GM12878 (cell line): ENCODE data around the gene KDM5C. TPM values are rescaled to one million over a fixed set of nuclear protein-coding genes. Genes with fewer than 3 reads are reported as not detected.

Source experiments
- ATAC-seq: fragments of 200-7000 bp; cut with Tn5 transposase; 3 replicates; pipeline ENCODE4 v1.9.1; 2020; ENCODE audit warnings: mild to moderate bottlenecking, moderate library complexity
- BruUV-seq: library from RNA; stranded (reverse); fragments of 400-500 nt; replicated peaks from 2 replicates; lab custom pipeline; 2021; lab: Mats Ljungman, UMichigan
- CTCF ChIA-PET: fragments of 300-600 bp; sonication (Branson Sonifier 250); formaldehyde crosslinking; extraction: SDS; loops from one replicate; lab custom pipeline; 2021; ENCODE audit warnings: inconsistent platforms; lab: Yijun Ruan, JAX
- POLR2A ChIA-PET: fragments of 350-600 bp; formaldehyde crosslinking; extraction: SDS; loops from one replicate; lab custom pipeline; 2021; ENCODE audit warnings: inconsistent platforms; lab: Charles Lee
- RAD21 ChIA-PET: fragments of 300-600 bp; sonication (Branson Sonifier 250); formaldehyde crosslinking; loops from one replicate; lab custom pipeline; 2023; ENCODE audit warnings: antibody characterized with exemption; ENCODE audit not compliant: unreplicated experiment; lab: Charles Lee
- SMC1A ChIA-PET: fragments of 300-600 bp; sonication (Branson Sonifier 250); formaldehyde crosslinking; loops from one replicate; lab custom pipeline; 2023; ENCODE audit not compliant: unreplicated experiment, uncharacterized antibody; lab: Charles Lee
- DNase-seq: peaks from one replicate; pipeline ENCODE4 v3.0.0-alpha.2; 2011; ENCODE audit warnings: low read depth, low spot score
- FAIRE-seq: peaks from 3 replicates; lab custom pipeline; 2011; peaks lifted over from hg19 to GRCh38; lab: Jason Lieb, UNC
- H2AFZ ChIP-seq: 2 replicates; pipeline ENCODE4 v1.6.0; 2011; ENCODE audit warnings: low read depth, low read length, control low read depth; ENCODE audit not compliant: control insufficient read depth
- H3K27ac ChIP-seq: 2 replicates; pipeline ENCODE4 v1.5.1; 2011; ENCODE audit warnings: control low read depth; ENCODE audit not compliant: control insufficient read depth, insufficient read depth
- H3K27me3 ChIP-seq, 2 experiments: replicated peaks in 1 of 2; 2 replicates each; pipeline versions ENCODE4 v1.6.0 to v1.6.1; 2011; ENCODE audit warnings: low read length in 1 of 2; ENCODE audit not compliant: control insufficient read depth in 2 of 2, insufficient read depth in 2 of 2
- H3K36me3 ChIP-seq, 2 experiments: 2 replicates each; pipeline ENCODE4 v1.5.1; 2011; ENCODE audit warnings: low read length in 1 of 2; ENCODE audit not compliant: control insufficient read depth in 2 of 2, insufficient read depth in 2 of 2
- H3K4me1 ChIP-seq: 2 replicates; pipeline ENCODE4 v1.6.1; 2011; ENCODE audit warnings: mild to moderate bottlenecking, low read length, moderate library complexity, mixed read lengths; ENCODE audit not compliant: control insufficient read depth, insufficient read depth
- H3K4me2 ChIP-seq: 2 replicates; pipeline ENCODE4 v1.6.0; 2011; ENCODE audit warnings: control low read depth; ENCODE audit not compliant: control insufficient read depth, insufficient read depth
- H3K4me3 ChIP-seq: fragments of 200-600 bp; sonication (generic); 2 replicates; pipeline ENCODE4 v1.5.1; 2016
- H3K79me2 ChIP-seq: 2 replicates; pipeline ENCODE4 v1.6.0; 2011; ENCODE audit warnings: low read length; ENCODE audit not compliant: control insufficient read depth, insufficient read depth
- H3K9ac ChIP-seq: 2 replicates; pipeline ENCODE4 v1.8.0; 2011; ENCODE audit warnings: low read length, control low read depth, mixed read lengths; ENCODE audit not compliant: control insufficient read depth, insufficient read depth
- H3K9me3 ChIP-seq: replicated peaks from 3 replicates; pipeline ENCODE4 v1.5.1; 2011; ENCODE audit warnings: mild to moderate bottlenecking, low read length; ENCODE audit not compliant: control insufficient read depth, insufficient read depth
- H4K20me1 ChIP-seq: 2 replicates; pipeline ENCODE4 v1.6.0; 2011; ENCODE audit not compliant: control insufficient read depth, insufficient read depth
- NR2C2 ChIP-seq: IDR thresholded peaks from 2 replicates; pipeline ENCODE4 v1.6.1; 2011; ENCODE audit warnings: borderline replicate concordance, low read depth; ENCODE audit not compliant: control insufficient read depth, insufficient read length
- WGBS: methylation state at CpG from one replicate; pipeline ENCODE4 v1.1.6; 2016; ENCODE audit warnings: low lambda C conversion rate; ENCODE audit not compliant: insufficient replicate concordance, insufficient coverage; ENCODE audit errors: missing lambda C conversion rate; 5-methylcytosine and 5-hydroxymethylcytosine counted together
- in situ Hi-C: fragments of 300-500 bp; cut with MboI; formaldehyde crosslinking; loops from 9 replicates; pipeline ENCODE4 v1.14.3; 2018; ENCODE audit warnings: mixed read lengths
- intact Hi-C: fragments of 100-400 bp; cut with micrococcal nuclease; formaldehyde crosslinking; loops from one replicate; pipeline ENCODE4 v1.14.2; 2022; ENCODE audit not compliant: unreplicated experiment
- polyA plus RNA-seq, 11 experiments: library from polyadenylated mRNA; depleted of rRNA in 4 of 11; unstranded in 6 of 11; stranded (reverse) in 5 of 11; fragments of >200 nt; fragmentation: Nextera tagmentation in 4 of 11; fragmentation: Illumina TruSeq in 1 of 11; extraction: Ambion mirVana in 4 of 11; extraction: Trizol in 1 of 11; gene quantifications; 1 replicate in 1 of 11; 2 replicates in 10 of 11; pipeline versions ENCODE4 v1.2.1 to v1.2.3, GENCODE V29; 2011 to 2016; ENCODE audit warnings: inconsistent platforms in 2 of 11, missing spikeins in 2 of 11, low read depth in 1 of 11
- total RNA-seq, 4 experiments: library from RNA; depleted of rRNA in 3 of 4; stranded (reverse); fragments of >200 nt in 3 of 4; fragmentation: Illumina TruSeq in 1 of 4; extraction: Trizol in 1 of 4; gene quantifications; 2 replicates each; pipeline versions ENCODE4 v1.2.1 to v1.2.3, GENCODE V29; 2013 to 2021
- TF ChIP-seq, protein P1 (sequence below): IDR thresholded peaks from 2 replicates; pipeline ENCODE4 v1.6.1; 2012; ENCODE audit warnings: improper control_type of control experiment, low read depth, low read length; ENCODE audit not compliant: insufficient replicate concordance
- TF ChIP-seq, protein P2 (sequence below), 3 experiments: IDR thresholded peaks in 2 of 3; conservative IDR thresholded peaks in 1 of 3; 2 replicates each; pipeline ENCODE4 v1.5.1; 2011; ENCODE audit warnings: low read depth in 3 of 3, low read length in 3 of 3, mild to moderate bottlenecking in 3 of 3, control low read depth in 2 of 3, moderate library complexity in 2 of 3, inconsistent platforms in 1 of 3, mixed read lengths in 1 of 3; ENCODE audit not compliant: control insufficient read depth in 2 of 3, insufficient read depth in 1 of 3; ENCODE audit errors: extremely low read depth in 1 of 3

KDM5C gene
- total and polyA plus RNA-seq, 10 of the 15 experiments (the other 5 are each of a cell fraction or from before 2014, with no cell fraction given), result 1.5 to 110 (median 53.0) TPM

DNA sequence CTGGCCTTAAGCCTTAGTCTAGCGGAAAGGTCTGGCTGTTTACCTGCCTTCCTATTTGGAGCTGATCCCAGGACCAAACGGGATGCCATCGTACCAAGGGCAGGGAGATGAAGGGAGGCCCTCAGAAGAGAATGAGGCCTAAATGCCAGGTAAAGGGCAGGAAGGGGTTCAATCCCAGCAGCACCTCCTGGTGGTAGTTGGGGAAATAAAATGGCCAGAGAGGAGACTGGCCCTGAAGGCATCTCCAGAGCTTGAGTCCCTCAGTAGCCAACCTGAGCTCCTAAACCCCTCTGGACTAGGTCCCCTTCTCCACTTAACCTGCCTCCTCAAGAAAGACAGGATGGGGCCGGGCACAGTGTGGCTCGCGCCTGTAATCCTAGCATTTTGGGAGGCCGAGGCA lies 53.7 kb downstream of the KDM5C start:
- TF ChIP-seq, protein P1, sequence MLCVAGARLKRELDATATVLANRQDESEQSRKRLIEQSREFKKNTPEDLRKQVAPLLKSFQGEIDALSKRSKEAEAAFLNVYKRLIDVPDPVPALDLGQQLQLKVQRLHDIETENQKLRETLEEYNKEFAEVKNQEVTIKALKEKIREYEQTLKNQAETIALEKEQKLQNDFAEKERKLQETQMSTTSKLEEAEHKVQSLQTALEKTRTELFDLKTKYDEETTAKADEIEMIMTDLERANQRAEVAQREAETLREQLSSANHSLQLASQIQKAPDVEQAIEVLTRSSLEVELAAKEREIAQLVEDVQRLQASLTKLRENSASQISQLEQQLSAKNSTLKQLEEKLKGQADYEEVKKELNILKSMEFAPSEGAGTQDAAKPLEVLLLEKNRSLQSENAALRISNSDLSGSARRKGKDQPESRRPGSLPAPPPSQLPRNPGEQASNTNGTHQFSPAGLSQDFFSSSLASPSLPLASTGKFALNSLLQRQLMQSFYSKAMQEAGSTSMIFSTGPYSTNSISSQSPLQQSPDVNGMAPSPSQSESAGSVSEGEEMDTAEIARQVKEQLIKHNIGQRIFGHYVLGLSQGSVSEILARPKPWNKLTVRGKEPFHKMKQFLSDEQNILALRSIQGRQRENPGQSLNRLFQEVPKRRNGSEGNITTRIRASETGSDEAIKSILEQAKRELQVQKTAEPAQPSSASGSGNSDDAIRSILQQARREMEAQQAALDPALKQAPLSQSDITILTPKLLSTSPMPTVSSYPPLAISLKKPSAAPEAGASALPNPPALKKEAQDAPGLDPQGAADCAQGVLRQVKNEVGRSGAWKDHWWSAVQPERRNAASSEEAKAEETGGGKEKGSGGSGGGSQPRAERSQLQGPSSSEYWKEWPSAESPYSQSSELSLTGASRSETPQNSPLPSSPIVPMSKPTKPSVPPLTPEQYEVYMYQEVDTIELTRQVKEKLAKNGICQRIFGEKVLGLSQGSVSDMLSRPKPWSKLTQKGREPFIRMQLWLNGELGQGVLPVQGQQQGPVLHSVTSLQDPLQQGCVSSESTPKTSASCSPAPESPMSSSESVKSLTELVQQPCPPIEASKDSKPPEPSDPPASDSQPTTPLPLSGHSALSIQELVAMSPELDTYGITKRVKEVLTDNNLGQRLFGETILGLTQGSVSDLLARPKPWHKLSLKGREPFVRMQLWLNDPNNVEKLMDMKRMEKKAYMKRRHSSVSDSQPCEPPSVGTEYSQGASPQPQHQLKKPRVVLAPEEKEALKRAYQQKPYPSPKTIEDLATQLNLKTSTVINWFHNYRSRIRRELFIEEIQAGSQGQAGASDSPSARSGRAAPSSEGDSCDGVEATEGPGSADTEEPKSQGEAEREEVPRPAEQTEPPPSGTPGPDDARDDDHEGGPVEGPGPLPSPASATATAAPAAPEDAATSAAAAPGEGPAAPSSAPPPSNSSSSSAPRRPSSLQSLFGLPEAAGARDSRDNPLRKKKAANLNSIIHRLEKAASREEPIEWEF, result no peak
- no peak for TF ChIP-seq NR2C2
- TF ChIP-seq, protein P2, sequence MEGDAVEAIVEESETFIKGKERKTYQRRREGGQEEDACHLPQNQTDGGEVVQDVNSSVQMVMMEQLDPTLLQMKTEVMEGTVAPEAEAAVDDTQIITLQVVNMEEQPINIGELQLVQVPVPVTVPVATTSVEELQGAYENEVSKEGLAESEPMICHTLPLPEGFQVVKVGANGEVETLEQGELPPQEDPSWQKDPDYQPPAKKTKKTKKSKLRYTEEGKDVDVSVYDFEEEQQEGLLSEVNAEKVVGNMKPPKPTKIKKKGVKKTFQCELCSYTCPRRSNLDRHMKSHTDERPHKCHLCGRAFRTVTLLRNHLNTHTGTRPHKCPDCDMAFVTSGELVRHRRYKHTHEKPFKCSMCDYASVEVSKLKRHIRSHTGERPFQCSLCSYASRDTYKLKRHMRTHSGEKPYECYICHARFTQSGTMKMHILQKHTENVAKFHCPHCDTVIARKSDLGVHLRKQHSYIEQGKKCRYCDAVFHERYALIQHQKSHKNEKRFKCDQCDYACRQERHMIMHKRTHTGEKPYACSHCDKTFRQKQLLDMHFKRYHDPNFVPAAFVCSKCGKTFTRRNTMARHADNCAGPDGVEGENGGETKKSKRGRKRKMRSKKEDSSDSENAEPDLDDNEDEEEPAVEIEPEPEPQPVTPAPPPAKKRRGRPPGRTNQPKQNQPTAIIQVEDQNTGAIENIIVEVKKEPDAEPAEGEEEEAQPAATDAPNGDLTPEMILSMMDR (IDR thresholded peaks at IDR 0.05 in 2 of 3, conservative IDR thresholded peaks at IDR 0.05 in 1 of 3; ENCODE audit: control insufficient read depth in 2 of 3, extremely low read depth in 1 of 3, insufficient read depth in 1 of 3, low read depth in 3 of 3, low read length in 3 of 3), result peak in 2 of 3 experiments; percentile 11 to 16; a peak in 1 of 6 replicates
- peaks cover 2% of the 10 kb centered on the region; the same call in 2 of the 3 replicates for H3K9me3 ChIP-seq
- H3K79me2 ChIP-seq, result no peaks in the 10 kb centered on the region
- no peak overlapping the region for H3K4me3 ChIP-seq
- DNase-seq, result no peak
- no peak for ATAC-seq
- intact Hi-C loops, result no loop called here
- H4K20me1 ChIP-seq, result no peaks in the 10 kb centered on the region
- CTCF ChIA-PET, result no interaction called here
- no peak overlapping the region for H3K4me2 ChIP-seq
- no TSS peak for BruUV-seq
- RAD21 ChIA-PET, result no interaction called here
- 80% methylated on average over 7 of the region's 7 CpGs for WGBS
- FAIRE-seq, result no peak
- H3K27me3 ChIP-seq, result no peaks in the 10 kb centered on the region
- H2AFZ ChIP-seq, result no peak overlapping the region
- in situ Hi-C loops, result no loop called here
- H3K36me3 ChIP-seq, result no peaks in the 10 kb centered on the region
- H3K27ac ChIP-seq, result no peak overlapping the region
- SMC1A ChIA-PET, result no interaction called here
- H3K4me1 ChIP-seq, result no peaks in the 10 kb centered on the region
- H3K9ac ChIP-seq, result no peak overlapping the region
- POLR2A ChIA-PET, result no interaction called here
